ENCODE measurements around the gene PDE2A. TPM values are rescaled to one million over a fixed set of nuclear protein-coding genes. Genes with fewer than 3 reads are reported as not detected.

The PDE2A gene
- total and polyA plus RNA-seq, 2 donors (not counting 1 experiment from before 2014, with no cell fraction given) = 0.88 to 2.9 TPM

- no peaks in the 10 kb centered on the region for H3K9me3 Mint-ChIP-seq (ENCODE audit: insufficient read depth)
- H3K9ac ChIP-seq (ENCODE audit: low read length) = no peak overlapping the region
- intact Hi-C loops (cut with micrococcal nuclease) = no loop called here
- ATAC-seq (ENCODE audit: low read depth) (no peak), DNase-seq (no peak)
- H3K9me3 ChIP-seq (ENCODE audit: control extremely low read depth in 1 of 3, control insufficient read depth in 2 of 3, insufficient read depth in 1 of 3, low read length in 2 of 3) = no peaks in the 10 kb centered on the region
- 84% methylated on average over 8 of the region's 10 CpGs for WGBS (ENCODE audit: insufficient coverage)
- no peak overlapping the region for H3K4me2 ChIP-seq (replicated peaks; ENCODE audit: low read depth, low read length, poor library complexity, severe bottlenecking)
- no peak overlapping the region for H2AFZ ChIP-seq (ENCODE audit: insufficient read depth, low read depth, low read length, poor library complexity, severe bottlenecking)
- no peak overlapping the region for H3K4me3 ChIP-seq (ENCODE audit: control extremely low read depth in 1 of 5, extremely low read depth in 1 of 5, insufficient read depth in 1 of 5, low read depth in 2 of 5, low read length in 4 of 5)
- no peaks in the 10 kb centered on the region for H3K79me2 ChIP-seq (ENCODE audit: control insufficient read depth, insufficient read depth, low read length)
- peaks cover 0 to 16% (median 6%) of the 10 kb centered on the region in 4 experiments for H3K27me3 ChIP-seq (replicated peaks in 1 of 4; ENCODE audit: control extremely low read depth in 1 of 4, control insufficient read depth in 3 of 4, insufficient read depth in 4 of 4, low read length in 3 of 4)
- peaks cover 5% of the 10 kb centered on the region for H3K4me1 Mint-ChIP-seq
- H3K4me1 ChIP-seq (ENCODE audit: control insufficient read depth in 2 of 2, insufficient read depth in 2 of 2, low read length in 2 of 2) = no peaks in the 10 kb centered on the region
- no peaks in the 10 kb centered on the region for H3K36me3 ChIP-seq (replicated peaks in 1 of 2; ENCODE audit: control extremely low read depth in 1 of 2, control insufficient read depth in 1 of 2, extremely low read depth in 1 of 2, insufficient read depth in 2 of 2, low read length in 1 of 2)
- no peak overlapping the region for H3K27ac ChIP-seq (ENCODE audit: low read length in 2 of 2)
- no peaks in the 10 kb centered on the region for H4K20me1 ChIP-seq (ENCODE audit: control insufficient read depth, insufficient read depth, low read length, poor library complexity, severe bottlenecking)
- no peak overlapping the region for H3K4me3 Mint-ChIP-seq
- H3K27me3 Mint-ChIP-seq = peaks cover 53% of the 10 kb centered on the region
- no peak overlapping the region for H3K27ac Mint-ChIP-seq
- POLR2A ChIA-PET = no interaction called here
- CTCF ChIA-PET = interaction anchor here (1.0 kb wide), 1 partner anchor 15 kb away, joined by 3 read pairs; no protein-coding TSS in a partner anchor
- TF ChIP-seq EZH2 (IDR thresholded peaks at IDR 0.05; ENCODE audit: borderline replicate concordance, insufficient read depth, low read depth, low read length, poor library complexity, severe bottlenecking) = no peak
- no peak for TF ChIP-seq CTCF (IDR thresholded peaks at IDR 0.05)
These were observed 103.1 kb downstream of the PDE2A start for GRCh38 chr11:72570893-72571661.

Measured in B cell (primary cell).